Progenitor cell of endocrine pancreas (in vitro differentiated cells): ENCODE results near the gene KCNA2. TPM values are rescaled to one million over a fixed set of nuclear protein-coding genes. Genes with fewer than 3 reads are reported as not detected.
A peak's percentile ranks its signal among the peaks of the same experiment; 100 is the strongest.

Experiments
- DNase-seq: peaks from one replicate; pipeline ENCODE4 v3.0.0; 2021; ENCODE audit warnings: low spot score; ENCODE audit not compliant: unreplicated experiment
- H3K27ac Mint-ChIP-seq: 2 replicates; pipeline ENCODE4 v1.8.0; 2021; ENCODE audit warnings: mild to moderate bottlenecking, moderate library complexity, mixed read lengths
- H3K27me3 Mint-ChIP-seq: 2 replicates; pipeline ENCODE4 v1.8.0; 2021; ENCODE audit warnings: mixed read lengths
- H3K36me3 Mint-ChIP-seq: 2 replicates; pipeline ENCODE4 v1.8.0; 2022; ENCODE audit warnings: mixed read lengths; ENCODE audit not compliant: insufficient read depth
- H3K4me1 Mint-ChIP-seq: 2 replicates; pipeline ENCODE4 v1.8.0; 2021; ENCODE audit warnings: low read depth, mixed read lengths
- H3K4me3 Mint-ChIP-seq: 2 replicates; pipeline ENCODE4 v1.8.0; 2021; ENCODE audit warnings: low read depth, mild to moderate bottlenecking, moderate library complexity, mixed read lengths
- H3K9me3 Mint-ChIP-seq: 2 replicates; pipeline ENCODE4 v1.8.0; 2021; ENCODE audit warnings: low read depth, mixed read lengths
- CTCF ChIP-seq: fragments of 200-600 bp; sonication (generic); IDR thresholded peaks from one replicate; pipeline ENCODE4 v1.5.0; 2021; ENCODE audit warnings: antibody characterized with exemption, mild to moderate bottlenecking; ENCODE audit not compliant: unreplicated experiment
- total RNA-seq: library from RNA; stranded (reverse); gene quantifications from 2 replicates; pipeline ENCODE4 v1.2.1, GENCODE V29; 2021

KCNA2 gene
- total RNA-seq, 1 donor from 2014 or later, result 0.05 TPM

GRCh38 chr1:110626889-110627288, 20.7 kb upstream of the KCNA2 start:
- no peak overlapping the region for H3K27ac Mint-ChIP-seq
- H3K4me3 Mint-ChIP-seq, result no peak overlapping the region

GRCh38 chr1:110620686-110621085, 14.5 kb upstream of the KCNA2 start:
- TF ChIP-seq CTCF, result no peak
- DNase-seq, result no peak
- Mint-ChIP-seq H3K27ac (no peak overlapping the region), H3K4me3 (no peak overlapping the region), H3K4me1 (peaks cover 4% of the 10 kb centered on the region), H3K36me3 (no peaks in the 10 kb centered on the region), H3K9me3 (no peaks in the 10 kb centered on the region), H3K27me3 (peaks cover 86% of the 10 kb centered on the region)

More at GRCh38 chr1:110626889-110627288, 20.7 kb upstream of the KCNA2 start:
- Mint-ChIP-seq H3K4me1 (no peaks in the 10 kb centered on the region), H3K9me3 (no peaks in the 10 kb centered on the region), H3K27me3 (peaks cover 63% of the 10 kb centered on the region), H3K36me3 (no peaks in the 10 kb centered on the region)
- no peak for TF ChIP-seq CTCF
- no peak for DNase-seq

- DNase-seq, result no peak
- H3K9me3 Mint-ChIP-seq, result no peaks in the 10 kb centered on the region
- no peaks in the 10 kb centered on the region for H3K36me3 Mint-ChIP-seq
- peaks cover 4% of the 10 kb centered on the region for H3K4me1 Mint-ChIP-seq
- no peak overlapping the region for H3K4me3 Mint-ChIP-seq
- no peak overlapping the region for H3K27ac Mint-ChIP-seq
- H3K27me3 Mint-ChIP-seq, result peaks cover 90% of the 10 kb centered on the region
- no peak for TF ChIP-seq CTCF
Observed at GRCh38 chr1:110620250-110620615, 14.1 kb upstream of the KCNA2 start.

GRCh38 chr1:110619412-110620249, 13.5 kb upstream of the KCNA2 start:
- Mint-ChIP-seq H3K36me3 (no peaks in the 10 kb centered on the region), H3K4me1 (peaks cover 4% of the 10 kb centered on the region), H3K9me3 (no peaks in the 10 kb centered on the region), H3K27ac (no peak overlapping the region), H3K4me3 (peak overlapping the region; percentile 32), H3K27me3 (peaks cover 91% of the 10 kb centered on the region)
- DNase-seq, result peak; percentile 85
- TF ChIP-seq CTCF, result peak; percentile 99

- H3K4me1 Mint-ChIP-seq, result peaks cover 4% of the 10 kb centered on the region
- no peaks in the 10 kb centered on the region for H3K9me3 Mint-ChIP-seq
- H3K27me3 Mint-ChIP-seq, result peaks cover 91% of the 10 kb centered on the region
- TF ChIP-seq CTCF, result no peak
- H3K36me3 Mint-ChIP-seq, result no peaks in the 10 kb centered on the region
- no peak for DNase-seq
- no peak overlapping the region for H3K27ac Mint-ChIP-seq
- H3K4me3 Mint-ChIP-seq, result no peak overlapping the region
Observed at GRCh38 chr1:110618668-110619067, 12.5 kb upstream of the KCNA2 start.
